Stimulated activated CD8-positive, alpha-beta memory T cell treated with anti-CD3 and anti-CD28 coated beads, Interleukin-2, amount 100 ng/mL, for 48 hours (primary cell): Measurements from ENCODE around the gene NBEA.
"Not testable (repeated sequence)": the region's sequence is repeated elsewhere in the genome, so short reads cannot be mapped to it uniquely, and the experiment has no call there.

Experiments
- DNase-seq, 2 donors: peaks; one replicate each; pipeline ENCODE4 v3.0.0-alpha.2; 2020; ENCODE audit warnings: low read depth in 2 of 2

The NBEA gene

GRCh38 chr13:34941835-34942731 lies at the start of gene NBEA:
Gene NBEA, plus strand, starts transcription at chr13:34942270. Its CDS starts 551 bp downstream, at chr13:34942821.
- peak; percentile 53 to 65 for DNase-seq

- no peak for DNase-seq
Measured at GRCh38 chr13:34894756-34895155, 47.3 kb upstream of the NBEA start.

GRCh38 chr13:34897220-34897619 lies 44.9 kb upstream of the NBEA start:
- DNase-seq, result no peak

GRCh38 chr13:34899888-34900287 lies 42.2 kb upstream of the NBEA start:
- no peak for DNase-seq

GRCh38 chr13:34900288-34900739 lies 41.8 kb upstream of the NBEA start:
- DNase-seq, result no peak

- DNase-seq, result no peak
Measured at GRCh38 chr13:34901572-34901971, 40.5 kb upstream of the NBEA start.

- no peak for DNase-seq
Measured at GRCh38 chr13:34911159-34911558, 30.9 kb upstream of the NBEA start.

GRCh38 chr13:34913040-34913439 lies 29.0 kb upstream of the NBEA start:
- DNase-seq, result no peak

GRCh38 chr13:34914416-34914815 lies 27.7 kb upstream of the NBEA start:
- DNase-seq, result no peak

GRCh38 chr13:34926508-34926907 lies 15.6 kb upstream of the NBEA start:
- no peak for DNase-seq

- not testable (repeated sequence) for DNase-seq
Measured at GRCh38 chr13:34928676-34929075, 13.4 kb upstream of the NBEA start.

GRCh38 chr13:34931572-34931971 lies 10.5 kb upstream of the NBEA start:
- DNase-seq, result no peak

GRCh38 chr13:34933349-34933748 lies 8.7 kb upstream of the NBEA start:
- no peak for DNase-seq

GRCh38 chr13:34933786-34934185 lies 8.3 kb upstream of the NBEA start:
- no peak for DNase-seq

- no peak for DNase-seq
Measured at GRCh38 chr13:34935841-34936240, 6.2 kb upstream of the NBEA start.

- no peak for DNase-seq
Measured at GRCh38 chr13:34939771-34940170, 2.3 kb upstream of the NBEA start.

GRCh38 chr13:34941436-34941834 lies 635 bp upstream of the NBEA start:
- DNase-seq, result no peak

- no peak for DNase-seq
Measured at GRCh38 chr13:34942732-34943435, 814 bp downstream of the NBEA start.

- no peak for DNase-seq
Measured at GRCh38 chr13:34943436-34944273, 1.6 kb downstream of the NBEA start.

GRCh38 chr13:34944274-34944634 lies 2.2 kb downstream of the NBEA start:
- DNase-seq, result no peak

- DNase-seq, result no peak
Measured at GRCh38 chr13:34944751-34945150, 2.7 kb downstream of the NBEA start.

- DNase-seq, result no peak
Measured at GRCh38 chr13:34951528-34951927, 9.5 kb downstream of the NBEA start.
